HepG2 (cell line): Measurements from ENCODE around the gene C5. TPM values are rescaled to one million over a fixed set of nuclear protein-coding genes. Genes with fewer than 3 reads are reported as not detected.

Experiments used
- ISL2 ChIP-seq: sonication (generic); formaldehyde crosslinking; IDR thresholded peaks from 2 replicates; pipeline ENCODE4 v1.5.0; 2020; ENCODE audit warnings: missing genetic modification reagents
- NPAS2 ChIP-seq: sonication (generic); formaldehyde crosslinking; IDR thresholded peaks from 2 replicates; pipeline ENCODE4 v1.8.0; 2022; ENCODE audit warnings: mild to moderate bottlenecking, missing genetic modification reagents, borderline replicate concordance
- U2AF1 ChIP-seq: fragments of 200-400 bp; formaldehyde crosslinking; optimal IDR thresholded peaks from 2 replicates; pipeline ENCODE3; 2017; ENCODE audit warnings: mild to moderate bottlenecking, low read depth, low read length
- polyA plus RNA-seq, 8 experiments: library from polyadenylated mRNA; depleted of rRNA in 3 of 8; stranded (reverse) in 7 of 8; unstranded in 1 of 8; fragments of >200 nt; fragmentation: Illumina TruSeq in 4 of 8; extraction: Trizol in 4 of 8; gene quantifications; 2 replicates each; pipeline versions ENCODE4 v1.2.1 to v1.2.3, GENCODE V29; 2011 to 2016; ENCODE audit warnings: low read depth in 4 of 8, missing spikeins in 1 of 8, mixed read lengths in 1 of 8; ENCODE audit not compliant: insufficient read depth in 1 of 8
- total RNA-seq, 5 experiments: library from RNA; depleted of rRNA; stranded (reverse); fragments of >200 nt; fragmentation: Illumina TruSeq; extraction: Trizol; gene quantifications; 2 replicates each; pipeline ENCODE4 v1.2.3, GENCODE V29; 2016; ENCODE audit warnings: low read depth in 1 of 5
- TF ChIP-seq, protein P1 (sequence below): sonication (generic); formaldehyde crosslinking; IDR thresholded peaks from 2 replicates; pipeline ENCODE4 v1.4.0; 2020; ENCODE audit warnings: low read depth, missing genetic modification reagents
- TF ChIP-seq, protein P2 (sequence below): sonication (generic); formaldehyde crosslinking; IDR thresholded peaks from 2 replicates; pipeline ENCODE4 v1.9.0; 2021; ENCODE audit warnings: missing genetic modification reagents, borderline replicate concordance
- TF ChIP-seq, protein P3 (sequence below): sonication (generic); formaldehyde crosslinking; IDR thresholded peaks from 2 replicates; pipeline ENCODE4 v1.5.0; 2020; ENCODE audit warnings: mild to moderate bottlenecking, missing genetic modification reagents, moderate library complexity
- TF ChIP-seq, protein P4 (sequence below): sonication (generic); formaldehyde crosslinking; IDR thresholded peaks from 2 replicates; pipeline ENCODE4 v1.5.0; 2020; ENCODE audit warnings: mild to moderate bottlenecking, missing genetic modification reagents
- TF ChIP-seq, protein P5 (sequence below): IDR thresholded peaks from 2 replicates; pipeline ENCODE4 v1.6.1; 2016; ENCODE audit warnings: low read depth, missing genetic modification reagents, missing compliant biosample characterization
- TF ChIP-seq, protein P6 (sequence below), 2 experiments: sonication (generic) in 1 of 2; formaldehyde crosslinking in 1 of 2; IDR thresholded peaks; 2 replicates each; pipeline versions ENCODE4 v1.5.1 to v1.6.1; 2011 to 2020; ENCODE audit warnings: borderline replicate concordance in 1 of 2, low read depth in 1 of 2, low read length in 1 of 2, mild to moderate bottlenecking in 1 of 2, missing genetic modification reagents in 1 of 2, moderate library complexity in 1 of 2

Gene C5
- total and polyA plus RNA-seq, 2 of the 13 experiments (the other 11 are each of a cell fraction or from before 2014, with no cell fraction given): 57.6 to 192 TPM

DNA sequence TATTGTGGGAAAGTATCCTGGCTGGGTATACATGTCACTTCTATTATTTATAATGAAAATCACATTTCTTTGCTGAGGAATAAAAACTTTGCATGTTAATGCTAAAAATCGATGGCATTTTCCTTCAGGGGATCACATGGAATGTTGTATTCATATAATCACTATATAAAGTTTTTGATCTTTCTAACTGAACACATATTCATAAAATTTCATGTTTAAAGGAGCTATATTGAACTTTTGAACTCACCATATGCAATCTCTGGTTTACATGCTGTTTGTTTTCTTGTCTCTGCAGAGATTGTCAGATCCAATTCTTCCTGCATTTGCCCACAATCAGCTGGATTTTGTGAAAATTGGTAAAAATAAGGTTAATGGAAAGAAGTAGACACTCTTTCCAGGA, 90.1 kb downstream of the C5 start (continued):
- TF ChIP-seq, protein P1, sequence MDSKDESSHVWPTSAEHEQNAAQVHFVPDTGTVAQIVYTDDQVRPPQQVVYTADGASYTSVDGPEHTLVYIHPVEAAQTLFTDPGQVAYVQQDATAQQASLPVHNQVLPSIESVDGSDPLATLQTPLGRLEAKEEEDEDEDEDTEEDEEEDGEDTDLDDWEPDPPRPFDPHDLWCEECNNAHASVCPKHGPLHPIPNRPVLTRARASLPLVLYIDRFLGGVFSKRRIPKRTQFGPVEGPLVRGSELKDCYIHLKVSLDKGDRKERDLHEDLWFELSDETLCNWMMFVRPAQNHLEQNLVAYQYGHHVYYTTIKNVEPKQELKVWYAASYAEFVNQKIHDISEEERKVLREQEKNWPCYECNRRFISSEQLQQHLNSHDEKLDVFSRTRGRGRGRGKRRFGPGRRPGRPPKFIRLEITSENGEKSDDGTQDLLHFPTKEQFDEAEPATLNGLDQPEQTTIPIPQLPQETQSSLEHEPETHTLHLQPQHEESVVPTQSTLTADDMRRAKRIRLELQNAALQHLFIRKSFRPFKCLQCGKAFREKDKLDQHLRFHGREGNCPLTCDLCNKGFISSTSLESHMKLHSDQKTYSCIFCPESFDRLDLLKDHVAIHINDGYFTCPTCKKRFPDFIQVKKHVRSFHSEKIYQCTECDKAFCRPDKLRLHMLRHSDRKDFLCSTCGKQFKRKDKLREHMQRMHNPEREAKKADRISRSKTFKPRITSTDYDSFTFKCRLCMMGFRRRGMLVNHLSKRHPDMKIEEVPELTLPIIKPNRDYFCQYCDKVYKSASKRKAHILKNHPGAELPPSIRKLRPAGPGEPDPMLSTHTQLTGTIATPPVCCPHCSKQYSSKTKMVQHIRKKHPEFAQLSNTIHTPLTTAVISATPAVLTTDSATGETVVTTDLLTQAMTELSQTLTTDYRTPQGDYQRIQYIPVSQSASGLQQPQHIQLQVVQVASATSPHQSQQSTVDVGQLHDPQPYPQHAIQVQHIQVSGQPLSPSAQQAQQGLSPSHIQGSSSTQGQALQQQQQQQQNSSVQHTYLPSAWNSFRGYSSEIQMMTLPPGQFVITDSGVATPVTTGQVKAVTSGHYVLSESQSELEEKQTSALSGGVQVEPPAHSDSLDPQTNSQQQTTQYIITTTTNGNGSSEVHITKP (CRISPR knock-in tag): no peak
- TF ChIP-seq, protein P2, sequence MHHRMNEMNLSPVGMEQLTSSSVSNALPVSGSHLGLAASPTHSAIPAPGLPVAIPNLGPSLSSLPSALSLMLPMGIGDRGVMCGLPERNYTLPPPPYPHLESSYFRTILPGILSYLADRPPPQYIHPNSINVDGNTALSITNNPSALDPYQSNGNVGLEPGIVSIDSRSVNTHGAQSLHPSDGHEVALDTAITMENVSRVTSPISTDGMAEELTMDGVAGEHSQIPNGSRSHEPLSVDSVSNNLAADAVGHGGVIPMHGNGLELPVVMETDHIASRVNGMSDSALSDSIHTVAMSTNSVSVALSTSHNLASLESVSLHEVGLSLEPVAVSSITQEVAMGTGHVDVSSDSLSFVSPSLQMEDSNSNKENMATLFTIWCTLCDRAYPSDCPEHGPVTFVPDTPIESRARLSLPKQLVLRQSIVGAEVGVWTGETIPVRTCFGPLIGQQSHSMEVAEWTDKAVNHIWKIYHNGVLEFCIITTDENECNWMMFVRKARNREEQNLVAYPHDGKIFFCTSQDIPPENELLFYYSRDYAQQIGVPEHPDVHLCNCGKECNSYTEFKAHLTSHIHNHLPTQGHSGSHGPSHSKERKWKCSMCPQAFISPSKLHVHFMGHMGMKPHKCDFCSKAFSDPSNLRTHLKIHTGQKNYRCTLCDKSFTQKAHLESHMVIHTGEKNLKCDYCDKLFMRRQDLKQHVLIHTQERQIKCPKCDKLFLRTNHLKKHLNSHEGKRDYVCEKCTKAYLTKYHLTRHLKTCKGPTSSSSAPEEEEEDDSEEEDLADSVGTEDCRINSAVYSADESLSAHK: no peak
- TF ChIP-seq, protein P3, sequence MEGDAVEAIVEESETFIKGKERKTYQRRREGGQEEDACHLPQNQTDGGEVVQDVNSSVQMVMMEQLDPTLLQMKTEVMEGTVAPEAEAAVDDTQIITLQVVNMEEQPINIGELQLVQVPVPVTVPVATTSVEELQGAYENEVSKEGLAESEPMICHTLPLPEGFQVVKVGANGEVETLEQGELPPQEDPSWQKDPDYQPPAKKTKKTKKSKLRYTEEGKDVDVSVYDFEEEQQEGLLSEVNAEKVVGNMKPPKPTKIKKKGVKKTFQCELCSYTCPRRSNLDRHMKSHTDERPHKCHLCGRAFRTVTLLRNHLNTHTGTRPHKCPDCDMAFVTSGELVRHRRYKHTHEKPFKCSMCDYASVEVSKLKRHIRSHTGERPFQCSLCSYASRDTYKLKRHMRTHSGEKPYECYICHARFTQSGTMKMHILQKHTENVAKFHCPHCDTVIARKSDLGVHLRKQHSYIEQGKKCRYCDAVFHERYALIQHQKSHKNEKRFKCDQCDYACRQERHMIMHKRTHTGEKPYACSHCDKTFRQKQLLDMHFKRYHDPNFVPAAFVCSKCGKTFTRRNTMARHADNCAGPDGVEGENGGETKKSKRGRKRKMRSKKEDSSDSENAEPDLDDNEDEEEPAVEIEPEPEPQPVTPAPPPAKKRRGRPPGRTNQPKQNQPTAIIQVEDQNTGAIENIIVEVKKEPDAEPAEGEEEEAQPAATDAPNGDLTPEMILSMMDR: no peak
- TF ChIP-seq, protein P4, sequence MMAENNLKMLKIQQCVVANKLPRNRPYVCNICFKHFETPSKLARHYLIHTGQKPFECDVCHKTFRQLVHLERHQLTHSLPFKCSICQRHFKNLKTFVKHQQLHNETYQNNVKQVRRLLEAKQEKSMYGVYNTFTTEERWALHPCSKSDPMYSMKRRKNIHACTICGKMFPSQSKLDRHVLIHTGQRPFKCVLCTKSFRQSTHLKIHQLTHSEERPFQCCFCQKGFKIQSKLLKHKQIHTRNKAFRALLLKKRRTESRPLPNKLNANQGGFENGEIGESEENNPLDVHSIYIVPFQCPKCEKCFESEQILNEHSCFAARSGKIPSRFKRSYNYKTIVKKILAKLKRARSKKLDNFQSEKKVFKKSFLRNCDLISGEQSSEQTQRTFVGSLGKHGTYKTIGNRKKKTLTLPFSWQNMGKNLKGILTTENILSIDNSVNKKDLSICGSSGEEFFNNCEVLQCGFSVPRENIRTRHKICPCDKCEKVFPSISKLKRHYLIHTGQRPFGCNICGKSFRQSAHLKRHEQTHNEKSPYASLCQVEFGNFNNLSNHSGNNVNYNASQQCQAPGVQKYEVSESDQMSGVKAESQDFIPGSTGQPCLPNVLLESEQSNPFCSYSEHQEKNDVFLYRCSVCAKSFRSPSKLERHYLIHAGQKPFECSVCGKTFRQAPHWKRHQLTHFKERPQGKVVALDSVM: no peak
- TF ChIP-seq NPAS2 (CRISPR knock-in tag): no peak
- TF ChIP-seq ISL2 (CRISPR knock-in tag): no peak
- TF ChIP-seq, protein P5, sequence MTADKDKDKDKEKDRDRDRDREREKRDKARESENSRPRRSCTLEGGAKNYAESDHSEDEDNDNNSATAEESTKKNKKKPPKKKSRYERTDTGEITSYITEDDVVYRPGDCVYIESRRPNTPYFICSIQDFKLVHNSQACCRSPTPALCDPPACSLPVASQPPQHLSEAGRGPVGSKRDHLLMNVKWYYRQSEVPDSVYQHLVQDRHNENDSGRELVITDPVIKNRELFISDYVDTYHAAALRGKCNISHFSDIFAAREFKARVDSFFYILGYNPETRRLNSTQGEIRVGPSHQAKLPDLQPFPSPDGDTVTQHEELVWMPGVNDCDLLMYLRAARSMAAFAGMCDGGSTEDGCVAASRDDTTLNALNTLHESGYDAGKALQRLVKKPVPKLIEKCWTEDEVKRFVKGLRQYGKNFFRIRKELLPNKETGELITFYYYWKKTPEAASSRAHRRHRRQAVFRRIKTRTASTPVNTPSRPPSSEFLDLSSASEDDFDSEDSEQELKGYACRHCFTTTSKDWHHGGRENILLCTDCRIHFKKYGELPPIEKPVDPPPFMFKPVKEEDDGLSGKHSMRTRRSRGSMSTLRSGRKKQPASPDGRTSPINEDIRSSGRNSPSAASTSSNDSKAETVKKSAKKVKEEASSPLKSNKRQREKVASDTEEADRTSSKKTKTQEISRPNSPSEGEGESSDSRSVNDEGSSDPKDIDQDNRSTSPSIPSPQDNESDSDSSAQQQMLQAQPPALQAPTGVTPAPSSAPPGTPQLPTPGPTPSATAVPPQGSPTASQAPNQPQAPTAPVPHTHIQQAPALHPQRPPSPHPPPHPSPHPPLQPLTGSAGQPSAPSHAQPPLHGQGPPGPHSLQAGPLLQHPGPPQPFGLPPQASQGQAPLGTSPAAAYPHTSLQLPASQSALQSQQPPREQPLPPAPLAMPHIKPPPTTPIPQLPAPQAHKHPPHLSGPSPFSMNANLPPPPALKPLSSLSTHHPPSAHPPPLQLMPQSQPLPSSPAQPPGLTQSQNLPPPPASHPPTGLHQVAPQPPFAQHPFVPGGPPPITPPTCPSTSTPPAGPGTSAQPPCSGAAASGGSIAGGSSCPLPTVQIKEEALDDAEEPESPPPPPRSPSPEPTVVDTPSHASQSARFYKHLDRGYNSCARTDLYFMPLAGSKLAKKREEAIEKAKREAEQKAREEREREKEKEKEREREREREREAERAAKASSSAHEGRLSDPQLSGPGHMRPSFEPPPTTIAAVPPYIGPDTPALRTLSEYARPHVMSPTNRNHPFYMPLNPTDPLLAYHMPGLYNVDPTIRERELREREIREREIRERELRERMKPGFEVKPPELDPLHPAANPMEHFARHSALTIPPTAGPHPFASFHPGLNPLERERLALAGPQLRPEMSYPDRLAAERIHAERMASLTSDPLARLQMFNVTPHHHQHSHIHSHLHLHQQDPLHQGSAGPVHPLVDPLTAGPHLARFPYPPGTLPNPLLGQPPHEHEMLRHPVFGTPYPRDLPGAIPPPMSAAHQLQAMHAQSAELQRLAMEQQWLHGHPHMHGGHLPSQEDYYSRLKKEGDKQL (CRISPR knock-in tag): no peak
- no peak for TF ChIP-seq U2AF1
- TF ChIP-seq, protein P6, sequence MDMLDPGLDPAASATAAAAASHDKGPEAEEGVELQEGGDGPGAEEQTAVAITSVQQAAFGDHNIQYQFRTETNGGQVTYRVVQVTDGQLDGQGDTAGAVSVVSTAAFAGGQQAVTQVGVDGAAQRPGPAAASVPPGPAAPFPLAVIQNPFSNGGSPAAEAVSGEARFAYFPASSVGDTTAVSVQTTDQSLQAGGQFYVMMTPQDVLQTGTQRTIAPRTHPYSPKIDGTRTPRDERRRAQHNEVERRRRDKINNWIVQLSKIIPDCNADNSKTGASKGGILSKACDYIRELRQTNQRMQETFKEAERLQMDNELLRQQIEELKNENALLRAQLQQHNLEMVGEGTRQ (IDR thresholded peaks at IDR 0.05; ENCODE audit: low read depth, low read length): no peak
- TF ChIP-seq, protein P6 (CRISPR knock-in tag; IDR thresholded peaks at IDR 0.05; ENCODE audit: borderline replicate concordance): no peak
